HS-27A (cell line): ENCODE data around the gene TTLL12.

Experiments
- DNase-seq: peaks from one replicate; pipeline ENCODE4 v3.0.0-alpha.2; 2012; ENCODE audit warnings: low read depth, missing footprints

The TTLL12 gene

GRCh38 chr22:43213962-43214361 is 27.0 kb upstream of the TTLL12 start:
- DNase-seq: no peak

DNA sequence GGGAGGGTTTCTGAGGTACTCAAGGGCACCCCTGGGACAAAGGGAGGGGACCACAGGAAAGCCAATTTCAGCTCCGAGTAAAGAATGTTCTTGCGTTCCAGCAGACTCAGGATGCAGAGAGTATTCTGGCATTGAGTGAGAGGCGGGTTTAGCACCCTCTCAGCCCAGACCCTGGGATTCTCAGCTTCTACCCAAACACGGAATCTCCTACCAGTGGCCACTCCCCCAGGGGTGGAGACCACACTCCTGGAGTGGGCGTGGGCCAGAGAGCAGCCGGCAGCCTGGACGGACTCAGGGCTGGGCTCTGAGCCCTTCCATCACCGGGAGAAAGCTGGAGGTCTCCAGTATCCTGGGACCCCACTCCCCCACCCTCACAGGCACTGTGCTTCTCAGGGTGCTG is 26.1 kb upstream of the TTLL12 start:
- no peak for DNase-seq

GRCh38 chr22:43212434-43212952 is 25.6 kb upstream of the TTLL12 start:
- no peak for DNase-seq

DNA sequence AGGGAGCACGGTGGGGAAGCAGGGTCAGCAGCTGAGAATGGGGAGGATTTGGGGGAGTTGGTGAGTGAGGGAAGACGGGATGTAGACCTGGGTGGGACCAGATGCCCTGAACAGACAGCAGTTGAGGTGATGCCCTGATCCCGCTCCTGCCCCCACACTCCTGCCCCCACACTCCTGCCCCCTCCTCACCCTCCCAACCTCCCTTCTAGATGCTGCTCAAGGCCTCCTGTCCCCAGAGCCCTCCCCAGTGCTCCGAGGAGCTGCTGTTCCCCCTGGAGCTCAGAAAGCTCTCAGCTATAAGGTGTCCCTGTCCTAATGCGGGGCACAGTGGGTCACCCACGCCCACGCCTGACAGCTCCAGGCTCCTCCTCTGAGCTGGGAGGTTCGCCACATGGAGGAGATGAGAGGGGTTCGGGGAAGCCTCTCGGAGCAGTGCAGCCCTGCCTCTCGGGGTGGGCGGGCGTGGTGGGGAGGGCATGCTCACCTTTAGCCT is 25.1 kb upstream of the TTLL12 start:
- DNase-seq: no peak

DNA sequence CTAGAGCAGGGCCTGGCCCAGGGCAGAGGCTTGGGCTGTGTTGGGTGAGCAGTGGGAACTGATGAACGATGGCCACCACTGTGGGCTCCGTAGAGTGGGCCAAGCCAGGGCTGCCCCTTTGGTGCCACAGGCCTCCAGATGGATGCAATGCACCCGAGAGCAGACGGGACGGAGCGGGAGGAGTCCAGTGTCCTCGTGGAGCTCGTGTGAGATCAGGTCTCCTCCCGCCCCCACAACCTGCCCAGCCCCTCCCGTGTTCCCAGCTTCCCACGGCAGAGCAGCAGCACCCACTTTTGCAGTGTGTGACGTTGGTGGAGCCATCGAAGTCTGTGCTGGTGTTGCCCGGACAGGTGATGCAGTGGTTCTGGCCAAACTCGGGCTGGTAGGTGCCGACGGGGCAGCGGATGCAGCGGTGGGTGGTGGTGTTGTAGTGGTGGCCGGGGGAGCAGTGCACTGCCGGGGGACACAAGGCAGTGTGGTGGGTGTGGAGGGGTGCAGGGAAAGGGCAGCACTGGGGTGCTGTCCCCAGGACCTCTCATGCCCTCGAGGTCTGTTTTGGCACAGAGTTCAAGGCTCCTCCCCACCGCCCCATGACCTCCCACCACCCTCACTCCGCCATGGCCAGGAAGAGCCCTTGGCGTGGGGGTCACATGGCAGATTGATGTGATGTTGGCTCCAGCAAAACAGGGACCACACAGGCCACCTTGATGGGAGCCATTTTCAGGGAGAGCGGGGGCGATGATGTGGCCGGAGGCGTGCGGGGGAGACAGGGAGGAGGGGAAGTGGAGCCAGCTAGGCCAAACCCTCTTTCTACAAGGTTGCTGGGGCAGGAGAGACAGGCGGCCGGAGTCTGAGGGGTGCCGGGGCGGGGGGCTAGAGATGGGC is 23.9 kb upstream of the TTLL12 start:
- DNase-seq: no peak

DNA sequence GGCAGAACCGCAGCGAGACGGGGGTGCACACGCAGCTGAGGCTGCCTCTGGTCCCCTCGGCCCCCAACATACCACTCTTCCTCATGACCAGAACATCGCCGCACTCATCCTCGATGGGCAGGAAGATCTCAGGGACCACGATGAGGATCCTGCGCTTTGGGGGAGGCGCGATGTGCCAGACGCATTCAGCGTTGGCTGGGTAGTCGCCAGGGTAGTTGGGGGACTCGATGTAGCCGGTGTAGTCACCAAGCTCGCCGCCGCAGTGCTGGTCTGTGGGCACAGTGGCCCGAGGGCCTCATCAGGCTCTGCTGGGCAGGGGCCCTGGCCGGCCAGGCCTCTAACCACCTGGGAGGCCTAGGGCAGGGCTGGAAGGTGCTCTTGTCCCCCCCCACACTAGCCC is 23.0 kb upstream of the TTLL12 start:
- DNase-seq: no peak

- DNase-seq: no peak
Measured at GRCh38 chr22:43209523-43209890, 22.6 kb upstream of the TTLL12 start.

GRCh38 chr22:43208703-43209522 is 22.0 kb upstream of the TTLL12 start:
- DNase-seq: no peak

DNA sequence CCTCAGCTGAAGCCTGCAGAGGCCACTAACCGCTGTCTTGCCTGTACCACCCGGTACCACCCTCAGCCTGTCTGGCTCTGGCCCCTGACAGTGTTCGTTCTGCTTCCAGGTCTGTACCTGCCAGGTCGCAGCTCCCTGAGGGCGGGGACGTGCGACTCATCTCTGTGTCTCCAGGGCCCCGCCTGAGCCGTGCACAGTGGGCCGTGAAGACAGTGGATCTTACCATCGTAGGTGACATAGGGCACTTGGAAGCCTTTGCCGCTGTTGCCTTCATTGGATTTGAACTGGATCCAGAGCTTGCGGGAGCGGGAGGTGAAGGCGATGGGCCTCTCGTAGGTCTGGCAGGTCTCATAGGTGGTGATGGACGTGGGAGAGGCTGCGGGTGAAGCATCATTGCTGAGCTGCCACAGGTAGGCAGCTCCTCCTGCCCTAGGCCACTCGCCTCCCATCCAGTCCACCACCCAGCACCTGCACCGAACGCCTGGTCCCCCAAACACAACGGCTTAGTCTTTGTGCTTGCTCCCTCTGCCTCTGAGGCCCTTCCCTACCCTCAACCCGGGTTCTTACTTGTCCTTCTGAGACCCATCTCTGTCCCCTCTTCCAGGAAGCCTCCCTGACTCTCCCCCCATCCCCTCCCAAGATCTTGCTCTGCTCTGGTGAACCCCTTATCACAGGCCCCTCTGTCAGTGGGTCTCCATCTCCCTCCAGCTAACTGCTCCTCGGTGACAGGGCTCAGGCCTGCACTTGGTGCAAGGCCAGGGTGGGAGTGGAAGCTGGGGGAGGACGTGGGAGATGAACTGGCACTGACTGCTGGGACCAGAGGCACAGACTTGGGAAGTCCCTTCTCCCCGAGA is 21.1 kb upstream of the TTLL12 start:
- no peak for DNase-seq

DNA sequence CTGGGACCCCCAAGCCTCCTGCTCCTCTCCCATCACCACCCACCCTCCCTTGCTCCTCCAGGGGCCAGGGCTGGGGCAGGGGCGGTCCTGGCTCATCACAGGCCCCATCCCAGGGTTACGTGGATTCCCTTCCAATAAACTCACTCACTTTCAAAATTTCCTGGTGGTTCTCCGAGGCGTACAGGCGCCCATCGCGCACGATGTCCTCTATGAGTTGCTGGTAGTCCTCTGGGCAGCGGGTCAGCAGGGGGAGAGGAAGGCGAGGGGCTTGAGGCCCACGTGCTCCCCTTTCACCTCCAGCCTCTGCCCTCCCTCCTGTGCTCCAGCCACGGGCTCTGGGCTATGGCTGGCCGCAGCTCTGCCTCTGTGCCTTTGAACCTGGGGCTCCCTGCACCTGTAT is 20.5 kb upstream of the TTLL12 start:
- no peak for DNase-seq

- DNase-seq: no peak
Measured at GRCh38 chr22:43206509-43207161, 19.7 kb upstream of the TTLL12 start.

GRCh38 chr22:43205748-43206508 is 19.0 kb upstream of the TTLL12 start:
- no peak for DNase-seq

- DNase-seq: no peak
Measured at GRCh38 chr22:43205261-43205691, 18.3 kb upstream of the TTLL12 start.

- no peak for DNase-seq
Measured at GRCh38 chr22:43203471-43203981, 16.6 kb upstream of the TTLL12 start.

DNA sequence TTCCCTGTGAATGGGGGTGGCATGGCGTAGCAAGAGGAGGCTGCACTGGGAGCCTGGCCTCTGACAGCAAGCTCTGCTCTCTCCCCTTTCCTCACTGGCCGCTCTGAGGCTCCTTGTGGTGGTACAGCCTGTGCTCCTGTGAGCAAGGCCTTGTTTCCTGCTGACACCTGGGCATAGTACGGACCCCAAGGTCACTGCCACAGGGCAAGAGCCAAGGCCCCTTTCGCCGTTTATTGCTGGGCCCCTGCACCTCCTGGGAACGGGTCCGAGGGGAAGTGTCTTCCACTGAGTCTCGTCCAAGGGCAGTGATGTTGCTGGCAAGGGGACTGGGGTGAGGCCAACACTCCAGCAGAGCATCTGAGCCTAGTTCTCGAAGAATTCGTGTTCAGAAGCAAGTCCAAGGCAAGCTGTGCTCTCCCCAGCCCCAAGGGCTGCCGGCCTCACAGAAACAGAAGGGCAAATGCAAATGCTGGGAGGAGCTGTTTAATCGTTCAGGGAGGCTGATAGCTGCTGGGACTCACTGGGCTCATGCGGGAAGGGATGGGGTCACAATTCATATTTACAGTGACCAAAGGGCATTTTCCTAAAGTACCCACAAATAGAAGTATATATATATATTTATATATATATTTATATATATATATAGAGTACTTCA is 15.9 kb upstream of the TTLL12 start:
- no peak for DNase-seq

DNA sequence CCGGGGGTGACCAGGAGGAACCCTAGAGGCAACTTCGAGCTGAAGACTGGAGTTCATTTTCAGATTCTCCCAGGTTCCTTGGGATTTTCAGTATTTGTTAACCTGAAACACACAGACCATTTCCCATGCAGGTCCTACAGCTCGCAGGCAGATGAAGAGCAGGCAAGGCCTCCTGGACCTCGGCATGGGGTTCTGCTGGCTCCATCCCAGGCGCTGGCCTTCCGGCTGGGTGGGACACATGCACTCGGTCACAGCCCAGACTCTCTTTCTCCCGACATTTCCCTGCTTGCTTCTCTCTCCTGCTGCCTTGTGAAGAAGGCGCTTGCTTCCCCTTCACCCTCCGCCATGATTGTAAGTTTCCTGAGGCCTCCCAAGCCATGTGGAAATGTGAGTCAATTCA is 15.4 kb upstream of the TTLL12 start:
- no peak for DNase-seq

GRCh38 chr22:43201486-43202219 is 14.7 kb upstream of the TTLL12 start:
- DNase-seq: no peak

- no peak for DNase-seq
Measured at GRCh38 chr22:43200555-43200954, 13.6 kb upstream of the TTLL12 start.

GRCh38 chr22:43200031-43200430 is 13.1 kb upstream of the TTLL12 start:
- DNase-seq: no peak
